Right hindlimb (tissue), 1 donor: ENCODE measurements around the gene NMU.
"Not testable (repeated sequence)": the region's sequence is repeated elsewhere in the genome, so short reads cannot be mapped to it uniquely, and the experiment has no call there.

Experiments used
- DNase-seq: peaks from one replicate; pipeline ENCODE4 v3.0.0-alpha.2; 2018

Gene NMU

DNA sequence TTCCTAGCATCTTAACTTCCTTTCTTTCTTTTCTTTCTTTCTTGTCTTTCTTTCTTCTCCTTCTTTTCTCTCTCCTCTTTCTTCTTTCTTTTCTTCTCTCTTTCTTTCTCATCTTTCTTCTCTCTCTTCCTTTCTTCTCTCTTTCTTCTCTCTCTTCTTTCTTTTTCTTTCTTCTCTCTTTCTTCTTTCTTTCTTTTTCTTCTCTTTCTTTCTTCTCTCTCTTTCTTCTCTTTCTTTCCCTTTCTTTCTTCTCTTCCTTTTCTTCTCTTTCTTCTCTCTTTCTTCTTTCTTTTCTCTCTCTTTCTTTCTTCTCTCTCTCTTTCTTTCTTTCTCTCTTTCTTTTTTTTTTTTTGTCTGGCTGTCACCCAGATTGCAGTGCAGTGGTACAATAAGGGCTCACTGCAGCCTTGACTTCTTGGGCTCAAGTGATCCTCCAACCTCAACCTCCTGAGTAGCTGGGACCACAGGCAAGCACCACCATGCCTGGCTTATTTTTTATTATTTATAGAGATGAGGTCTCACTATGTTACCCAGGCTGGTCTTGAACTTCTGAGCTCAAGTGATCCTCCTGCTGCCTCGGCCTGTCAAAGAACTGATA is 17.5 kb downstream of the NMU start:
- DNase-seq: no peak

DNA sequence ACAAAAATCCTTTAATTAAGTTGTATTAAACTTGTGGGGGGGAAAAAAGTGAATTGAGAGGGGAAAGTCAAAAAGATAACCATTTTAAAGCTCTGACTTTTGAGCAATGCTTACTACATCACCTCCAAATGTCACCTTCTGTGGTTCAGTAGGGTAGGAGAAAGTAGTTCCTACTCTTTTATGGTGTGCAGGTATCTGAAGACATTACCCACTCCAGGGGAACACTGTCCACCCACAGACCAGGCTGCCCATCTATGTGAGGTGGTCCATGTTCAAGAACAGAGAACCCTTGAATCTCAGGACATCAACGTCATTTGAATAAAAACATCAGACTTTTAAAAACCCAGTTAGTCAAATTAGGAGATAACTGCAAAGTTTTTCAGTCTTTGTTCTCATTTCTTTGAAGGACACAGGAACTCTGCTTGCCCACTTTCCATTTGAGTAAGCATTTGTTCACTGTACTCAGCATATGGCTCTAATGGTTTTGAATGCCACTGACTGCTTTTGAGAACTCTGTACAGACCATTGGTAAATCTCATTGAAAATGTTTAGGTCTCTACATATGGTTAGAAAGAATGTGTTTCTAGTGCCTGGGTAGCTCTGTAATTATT is 18.4 kb downstream of the NMU start:
- DNase-seq: no peak

- DNase-seq: no peak
Observed at GRCh38 chr4:55615008-55615407, 21.1 kb downstream of the NMU start.

GRCh38 chr4:55613621-55614020 is 22.5 kb downstream of the NMU start:
- DNase-seq: no peak

- no peak for DNase-seq
Observed at GRCh38 chr4:55612341-55612740, 23.8 kb downstream of the NMU start.

DNA sequence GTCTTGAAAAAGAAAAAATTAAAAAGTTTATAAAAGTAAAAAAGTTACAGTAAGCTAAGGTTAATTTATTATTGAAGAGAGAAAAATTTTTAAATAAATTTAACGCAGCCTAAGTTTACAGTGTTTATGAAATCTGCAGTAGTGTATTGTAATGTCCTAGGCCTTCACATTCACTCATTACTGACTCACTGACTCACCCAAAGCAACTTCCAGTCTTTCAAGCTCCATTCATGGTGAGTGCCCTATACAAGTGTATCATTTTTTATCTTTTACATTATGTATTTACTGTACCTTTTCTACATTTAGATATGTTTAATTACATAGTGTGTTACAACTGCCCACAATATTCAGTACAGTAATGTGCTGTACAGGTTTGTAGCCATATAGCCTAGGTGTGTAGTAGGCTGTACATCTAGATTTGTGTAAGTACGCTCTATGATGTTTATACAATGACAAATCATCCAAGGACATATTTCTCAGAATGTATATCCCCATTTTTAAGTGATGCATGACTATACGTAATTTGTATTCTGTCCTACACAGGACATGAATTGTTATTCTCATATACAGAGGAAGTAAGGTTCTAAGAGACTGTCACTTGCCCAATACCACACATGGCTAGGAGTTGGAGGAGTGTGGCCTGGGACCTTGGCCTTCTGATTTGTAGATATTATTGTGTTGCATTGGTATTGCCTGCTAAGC is 24.6 kb downstream of the NMU start:
- no peak for DNase-seq

GRCh38 chr4:55610381-55610780 is 25.7 kb downstream of the NMU start:
- no peak for DNase-seq

DNA sequence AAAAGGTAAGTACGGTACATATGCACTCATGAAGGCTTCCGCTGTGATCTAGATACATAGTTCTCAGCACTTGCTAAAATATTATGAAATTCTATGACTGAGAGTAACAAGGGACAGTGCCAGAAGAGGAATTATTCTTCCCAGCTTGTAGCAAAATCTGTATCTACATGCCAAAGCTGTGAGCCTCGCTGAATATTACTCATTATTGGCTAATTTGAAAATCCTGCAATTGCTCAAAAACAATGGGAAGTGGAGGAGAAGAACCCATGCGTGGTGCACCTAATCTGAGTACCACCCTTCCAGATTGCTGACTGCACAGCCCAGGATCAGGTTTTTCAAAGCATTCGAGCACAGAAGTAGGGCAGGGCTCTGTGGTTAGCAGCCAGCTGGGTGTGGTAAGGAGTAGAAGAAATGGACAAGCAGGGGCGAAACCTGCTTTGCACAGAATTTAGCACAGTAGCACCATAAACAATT is 26.7 kb downstream of the NMU start:
- no peak for DNase-seq

DNA sequence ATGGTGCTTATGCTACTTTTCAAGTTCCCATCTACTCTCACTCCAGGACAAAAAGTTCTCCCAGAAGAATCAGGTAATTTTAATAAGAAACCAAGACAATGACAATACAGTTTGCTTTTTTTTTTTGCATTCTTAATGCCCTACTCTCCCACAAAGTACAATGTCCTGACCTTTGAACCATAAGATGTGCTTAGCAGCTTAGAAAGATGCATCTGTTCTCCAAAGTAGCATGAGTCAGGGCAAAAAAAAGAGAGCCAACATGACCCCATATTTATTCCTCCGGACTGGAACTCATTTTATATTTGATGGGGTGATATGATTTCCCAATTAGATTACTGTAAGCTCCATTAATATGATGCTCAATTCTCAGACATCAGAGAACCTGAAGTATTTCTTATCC is 27.5 kb downstream of the NMU start:
- no peak for DNase-seq

DNA sequence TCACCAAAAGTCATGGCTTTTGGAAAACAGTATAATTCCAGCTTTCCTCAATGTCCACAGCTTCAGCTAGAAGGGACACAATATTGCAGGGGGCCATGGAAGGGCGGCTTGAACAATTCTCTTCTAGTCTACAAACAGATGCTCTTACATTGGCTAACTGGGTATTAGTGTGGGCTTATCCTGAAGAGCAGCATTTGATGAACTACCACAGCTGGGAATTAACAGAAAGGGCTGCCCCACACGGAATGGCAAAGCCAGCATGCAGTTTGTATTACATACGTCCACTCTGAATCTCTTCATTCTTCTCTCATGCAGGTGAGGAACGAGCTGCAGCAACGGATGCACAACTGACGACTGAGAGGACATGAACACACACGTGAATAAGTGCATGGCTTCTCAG is 31.1 kb downstream of the NMU start:
- DNase-seq: no peak

DNA sequence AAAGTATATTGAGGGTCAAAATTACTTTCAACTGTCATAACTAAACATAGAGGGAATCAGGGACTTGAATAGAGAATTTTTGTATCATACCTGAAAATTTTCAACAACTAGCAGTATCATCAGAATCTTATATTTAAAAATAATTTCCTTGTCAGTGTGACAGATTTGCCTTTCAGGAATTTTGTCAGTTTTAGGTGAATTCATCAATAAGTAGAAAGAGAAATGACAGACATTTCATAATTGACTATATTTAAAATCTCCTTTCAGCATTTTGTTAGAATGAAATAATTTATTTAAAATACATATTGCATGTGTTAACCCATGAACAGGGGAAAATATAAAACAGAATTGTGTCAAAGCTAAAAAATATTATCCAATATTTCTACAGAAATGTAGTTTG is 35.5 kb downstream of the NMU start:
- DNase-seq: no peak

GRCh38 chr4:55598641-55599040 is 37.5 kb downstream of the NMU start:
- no peak for DNase-seq

DNA sequence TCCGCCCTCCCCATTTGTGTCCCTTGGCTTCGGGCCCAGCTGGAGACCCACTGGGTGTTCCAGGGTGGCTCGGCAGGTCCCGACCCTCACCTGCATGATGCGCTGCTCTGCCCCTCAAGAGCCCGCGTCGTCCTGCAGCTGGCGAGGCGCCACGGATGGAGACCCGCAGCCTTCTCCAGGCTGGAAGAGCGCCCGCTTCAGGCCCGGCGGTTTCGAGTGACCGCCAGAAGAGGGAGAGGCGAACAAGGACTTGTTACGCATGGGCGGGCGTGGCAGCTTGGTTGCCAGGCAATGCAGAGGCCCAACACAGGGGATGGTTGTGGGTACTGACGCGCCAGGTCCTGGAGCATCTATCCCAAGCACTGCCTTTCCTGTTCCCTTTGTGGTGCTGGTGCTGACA is 44.1 kb downstream of the NMU start, which contains the start of gene PDCL2:
Gene PDCL2 (minus strand): TSS at position 232 of the 400 bp plus-strand sequence. CDS start 136 bp downstream, at position 96.
- DNase-seq: no peak

DNA sequence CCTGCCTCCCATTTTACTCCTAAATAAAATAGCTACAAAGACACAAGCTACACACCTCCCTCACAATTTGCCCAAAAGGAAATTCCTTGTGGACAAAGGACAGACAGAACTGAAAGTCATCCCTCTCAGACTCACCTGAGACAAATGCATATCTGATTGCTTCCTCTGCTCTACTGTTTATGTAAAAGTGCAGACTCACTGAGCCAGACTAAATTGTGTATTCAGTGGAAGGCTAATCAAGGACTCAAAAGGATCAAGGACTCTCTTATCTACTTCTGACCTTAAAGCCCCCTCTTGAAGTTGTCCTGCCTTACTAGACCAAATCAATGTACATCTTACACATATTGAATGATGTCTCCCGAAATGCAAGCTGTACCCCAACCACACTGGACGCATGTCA is 47.9 kb downstream of the NMU start:
- DNase-seq: no peak

GRCh38 chr4:55582773-55583172 is 53.3 kb downstream of the NMU start:
- DNase-seq: not testable (repeated sequence)

DNA sequence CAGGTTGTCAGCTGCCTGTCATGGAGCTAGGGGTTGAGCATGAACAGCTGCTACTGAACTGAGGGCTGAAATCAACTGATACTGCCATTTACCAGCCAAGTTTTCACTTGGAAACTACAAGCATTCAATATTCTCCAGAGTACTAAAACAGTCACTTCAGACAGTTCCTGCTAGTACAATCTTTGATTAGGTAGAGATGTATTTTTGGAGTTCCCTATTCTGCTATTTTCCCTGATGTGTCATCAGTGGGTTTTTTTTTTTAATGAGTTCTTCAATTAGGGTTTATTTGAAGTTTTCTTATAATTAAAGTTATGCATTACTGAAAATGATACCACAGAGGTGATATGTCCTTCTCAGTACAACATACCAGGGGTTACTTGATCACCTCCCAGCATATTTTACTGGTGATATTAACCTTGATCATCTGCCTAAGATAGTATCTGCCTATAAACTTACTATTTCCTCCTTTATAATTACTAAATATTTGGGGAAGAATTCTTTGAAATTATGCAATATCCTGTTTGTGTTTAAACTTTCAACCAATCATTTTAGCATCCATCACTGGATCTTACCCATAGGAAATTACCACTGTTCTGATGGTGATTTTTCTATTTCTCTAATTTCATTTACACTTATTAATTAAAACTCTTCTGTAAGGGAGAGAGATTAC is 57.6 kb downstream of the NMU start:
- no peak for DNase-seq

DNA sequence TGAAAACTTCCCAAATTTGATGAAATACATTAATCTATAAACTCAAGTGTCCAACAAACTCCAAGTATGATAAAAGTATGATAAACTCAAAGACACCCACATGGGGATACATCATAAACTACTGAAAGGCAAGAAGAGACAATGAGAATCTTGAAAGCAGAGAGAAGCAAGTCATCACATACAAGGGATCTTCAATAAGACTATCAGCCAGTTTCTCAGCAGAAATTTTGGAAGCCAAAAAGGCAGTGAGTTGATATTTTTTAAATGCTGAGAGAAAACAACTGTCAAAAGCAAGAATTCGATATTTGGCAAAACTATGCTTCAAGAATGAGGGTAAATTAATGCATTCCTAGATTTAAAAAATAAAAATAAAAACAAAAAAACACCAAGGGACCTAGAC is 60.6 kb downstream of the NMU start:
- no peak for DNase-seq

DNA sequence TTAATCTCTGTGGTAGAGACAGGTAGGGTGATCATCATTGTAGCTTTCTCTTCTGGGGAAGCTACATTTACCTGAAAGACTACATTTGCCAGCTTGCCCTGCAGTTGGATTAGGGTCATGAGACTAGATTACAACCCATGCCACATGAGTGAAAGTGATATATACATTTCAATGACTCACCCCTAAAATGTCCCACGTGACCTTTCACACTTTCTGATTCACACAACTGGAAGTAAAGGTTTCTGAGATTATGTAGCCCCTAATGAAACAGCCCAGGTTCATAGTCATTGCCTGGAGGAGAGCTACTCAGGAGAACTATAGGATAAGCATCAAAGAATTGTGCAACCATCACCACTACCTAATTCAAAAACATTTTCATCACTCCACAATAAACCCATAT is 61.8 kb downstream of the NMU start:
- DNase-seq: no peak

DNA sequence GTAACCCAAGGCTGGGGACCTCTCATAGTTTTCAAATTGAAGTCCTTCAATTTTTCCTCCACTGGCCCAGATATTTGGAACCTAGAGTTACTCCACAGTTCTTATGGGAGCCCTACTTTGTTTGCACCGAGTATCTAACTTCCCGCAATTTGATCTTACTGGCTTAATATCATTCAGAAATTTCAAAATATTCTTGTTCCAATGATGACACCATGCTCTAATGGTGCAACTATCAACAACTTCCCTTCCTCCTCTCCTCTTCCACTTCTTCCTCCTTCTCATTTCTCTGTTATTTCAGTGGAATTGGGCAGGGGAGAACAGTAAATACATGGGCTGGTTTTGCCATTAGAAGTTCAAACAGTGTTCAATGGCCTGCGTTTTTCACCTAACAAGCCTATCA is 64.3 kb downstream of the NMU start:
- no peak for DNase-seq

DNA sequence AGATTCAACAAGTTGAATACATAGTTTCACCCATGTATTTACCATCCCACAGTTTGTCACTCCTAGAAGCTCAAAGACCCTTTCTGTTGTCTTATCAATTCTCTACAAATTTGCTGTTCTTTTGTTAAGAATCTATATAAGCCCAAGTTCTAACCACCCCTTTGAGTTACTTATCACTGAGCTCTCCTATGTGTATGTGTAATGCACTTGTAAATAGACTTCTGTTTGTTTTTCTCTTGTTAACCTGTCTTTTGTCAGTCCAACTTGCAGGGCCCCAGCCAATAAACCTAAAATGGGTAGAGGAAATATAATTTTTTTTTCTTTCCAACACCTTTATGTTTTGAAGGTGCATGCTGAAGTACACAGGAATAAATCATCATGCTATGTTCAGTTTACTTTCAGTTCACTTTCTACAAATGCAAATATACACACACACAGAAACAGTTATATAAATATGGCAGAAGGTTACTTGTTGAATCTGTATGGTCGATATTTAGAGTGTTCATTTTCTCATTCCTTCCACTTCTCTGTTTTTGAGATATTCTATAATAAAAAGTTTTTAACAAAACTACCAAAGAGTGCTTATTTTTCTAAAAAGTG is 67.1 kb downstream of the NMU start:
- no peak for DNase-seq

- no peak for DNase-seq
Observed at GRCh38 chr4:55561889-55562288, 74.2 kb downstream of the NMU start.

- DNase-seq: no peak
Observed at GRCh38 chr4:55560096-55560495, 76.0 kb downstream of the NMU start.

DNA sequence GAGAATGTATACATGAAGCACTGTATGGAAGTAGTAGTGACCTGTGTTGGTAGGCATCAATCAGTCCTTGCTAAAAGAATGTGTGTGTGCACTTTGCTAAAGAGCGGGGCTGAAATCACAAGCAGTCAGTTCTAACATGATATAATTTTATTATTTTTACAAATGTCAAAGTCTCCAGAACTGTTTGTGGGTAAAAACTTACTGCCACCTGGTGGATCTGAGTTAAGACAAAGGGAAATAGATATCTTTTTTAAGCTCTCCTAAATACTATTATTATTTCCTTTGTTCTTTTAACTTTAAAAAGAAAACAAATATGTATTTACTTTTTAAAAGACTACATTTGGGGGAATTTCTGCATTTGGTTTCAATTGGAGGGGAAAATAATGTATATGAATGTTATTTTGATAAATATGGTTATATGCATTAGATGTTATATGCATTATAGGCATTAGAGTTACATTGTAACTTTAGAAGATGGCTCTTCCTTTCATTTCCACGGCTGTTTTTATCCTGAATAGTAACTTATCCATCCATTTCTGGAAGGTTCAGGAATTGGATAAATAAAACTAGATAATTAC is 81.6 kb downstream of the NMU start:
- DNase-seq: no peak
